Activated naive CD4-positive, alpha-beta T cell treated with anti-CD3 and anti-CD28 coated beads, Interleukin-2, amount 10 ng/mL, durations not matched to agents 7 days and 5 days (primary cell): Measurements from ENCODE around the gene PRKN.

Experiments used
- CTCF ChIA-PET: fragments of 350-600 bp; sonication (Branson Sonifier 250); formaldehyde crosslinking; loops from one replicate; lab custom pipeline; 2021; ENCODE audit warnings: antibody characterized with exemption; lab: Charles Lee
- DNase-seq: peaks from one replicate; pipeline ENCODE4 v3.0.0-alpha.2; 2020
- H3K27ac Mint-ChIP-seq: one replicate; pipeline ENCODE4 v1.8.0; 2021; ENCODE audit warnings: mild to moderate bottlenecking, moderate library complexity, mixed read lengths
- H3K27me3 Mint-ChIP-seq: one replicate; pipeline ENCODE4 v1.8.0; 2021; ENCODE audit warnings: mild to moderate bottlenecking, mixed read lengths
- H3K36me3 Mint-ChIP-seq: one replicate; pipeline ENCODE4 v1.8.0; 2021; ENCODE audit warnings: mixed read lengths
- H3K4me1 Mint-ChIP-seq: one replicate; pipeline ENCODE4 v1.8.0; 2021; ENCODE audit warnings: mixed read lengths
- H3K4me3 Mint-ChIP-seq: one replicate; pipeline ENCODE4 v1.8.0; 2021; ENCODE audit warnings: mild to moderate bottlenecking, moderate library complexity, mixed read lengths
- H3K9me3 Mint-ChIP-seq: one replicate; pipeline ENCODE4 v1.8.0; 2021; ENCODE audit warnings: mixed read lengths

Gene PRKN

DNA sequence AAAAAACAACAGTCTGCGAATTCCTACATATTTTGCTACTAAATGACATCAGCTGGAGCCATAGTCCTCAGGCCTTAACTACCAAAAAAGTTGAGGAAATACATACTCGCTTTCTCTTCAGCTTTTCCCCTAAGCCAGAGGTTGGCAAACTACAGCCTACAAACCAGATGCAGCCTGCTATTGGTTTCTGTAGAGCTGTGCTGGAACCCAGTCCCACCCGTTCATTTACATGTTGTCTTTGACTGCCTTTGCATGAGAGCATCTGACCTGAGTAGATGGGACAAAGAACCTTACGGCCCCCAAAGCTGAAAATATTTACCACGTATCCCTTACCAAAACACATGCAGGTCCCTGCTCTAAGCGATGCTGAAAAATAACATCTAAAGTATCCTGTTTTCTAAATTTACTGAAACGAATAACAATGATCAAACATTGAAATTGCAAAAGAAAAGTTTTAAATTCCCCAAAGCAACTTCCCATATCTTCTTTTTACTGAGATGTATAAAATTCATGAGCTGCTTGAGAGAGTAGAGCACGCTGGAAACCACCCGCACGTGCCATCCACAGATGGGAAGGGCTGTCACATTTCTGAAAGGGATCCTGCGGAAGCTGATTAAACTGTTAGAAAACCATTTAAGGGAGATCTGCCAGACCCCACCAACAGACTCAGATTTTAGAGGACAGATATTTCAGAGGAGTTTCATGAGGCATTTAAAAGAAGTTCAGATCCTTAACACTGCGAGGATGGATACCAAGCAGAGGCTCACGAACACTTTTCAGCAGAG is 124.1 kb downstream of the PRKN start:
- Mint-ChIP-seq H3K4me1 (no peaks in the 10 kb centered on the region), H3K36me3 (no peaks in the 10 kb centered on the region)

DNA sequence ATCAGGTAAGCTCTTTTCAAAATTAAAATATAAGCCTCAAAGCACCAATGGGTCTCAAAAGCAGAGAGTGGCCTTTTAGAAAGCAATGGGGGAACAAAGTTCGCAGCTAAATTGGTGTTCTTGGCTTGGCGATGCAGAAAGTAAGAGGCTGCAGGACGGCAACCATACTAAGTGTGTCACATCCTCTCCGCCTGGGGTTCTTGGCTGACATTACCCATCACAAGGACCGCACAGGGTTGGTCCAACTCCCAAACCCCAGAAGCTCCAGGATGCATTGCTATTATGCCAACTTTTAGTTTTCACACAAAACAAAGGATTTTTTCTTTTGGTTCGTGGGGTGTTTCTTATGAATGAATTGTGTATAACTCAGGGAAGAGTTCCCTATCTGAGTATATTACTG is 124.8 kb downstream of the PRKN start:
- H3K27ac Mint-ChIP-seq: no peak overlapping the region

More for the DNA sequence above, 124.1 kb downstream of the PRKN start:
- Mint-ChIP-seq H3K4me3 (no peak overlapping the region), H3K9me3 (no peaks in the 10 kb centered on the region), H3K27me3 (no peaks in the 10 kb centered on the region), H3K27ac (no peak overlapping the region)
- no peak for DNase-seq
- CTCF ChIA-PET: interaction anchor here (1.0 kb wide), 1 partner anchor 10 kb away, joined by 3 read pairs; no protein-coding TSS in a partner anchor

DNA sequence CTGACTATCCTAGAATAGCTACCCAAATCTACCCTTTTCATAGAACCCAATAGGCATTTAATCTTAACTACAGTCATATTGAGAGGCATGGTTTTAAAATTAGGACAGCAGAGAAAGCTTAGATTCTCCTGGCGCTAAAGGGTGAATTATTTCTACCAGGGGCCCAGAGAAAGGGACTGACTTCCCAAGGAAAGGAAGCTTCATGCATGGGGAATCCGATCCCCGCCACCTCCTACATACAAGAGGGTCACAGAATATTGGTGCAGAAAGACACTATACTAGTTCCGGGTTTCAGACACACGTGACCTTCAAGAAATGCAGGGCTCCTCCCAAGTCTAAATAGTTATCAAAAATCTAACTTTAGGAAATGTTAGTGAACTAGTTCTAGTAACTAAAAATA is 130.9 kb downstream of the PRKN start:
- no peak overlapping the region for H3K27ac Mint-ChIP-seq
- no peak for DNase-seq
- no peaks in the 10 kb centered on the region for H3K27me3 Mint-ChIP-seq
- H3K36me3 Mint-ChIP-seq: no peaks in the 10 kb centered on the region
- CTCF ChIA-PET: no interaction called here
- no peaks in the 10 kb centered on the region for H3K4me1 Mint-ChIP-seq
- H3K9me3 Mint-ChIP-seq: no peaks in the 10 kb centered on the region
- H3K4me3 Mint-ChIP-seq: no peak overlapping the region

More for the DNA sequence above, 124.8 kb downstream of the PRKN start:
- H3K9me3 Mint-ChIP-seq: no peaks in the 10 kb centered on the region
- no peaks in the 10 kb centered on the region for H3K36me3 Mint-ChIP-seq
- CTCF ChIA-PET: interaction anchor here (1.0 kb wide), 1 partner anchor 10 kb away, joined by 3 read pairs; no protein-coding TSS in a partner anchor
- no peak overlapping the region for H3K4me3 Mint-ChIP-seq
- no peaks in the 10 kb centered on the region for H3K4me1 Mint-ChIP-seq
- no peak for DNase-seq
- no peaks in the 10 kb centered on the region for H3K27me3 Mint-ChIP-seq

DNA sequence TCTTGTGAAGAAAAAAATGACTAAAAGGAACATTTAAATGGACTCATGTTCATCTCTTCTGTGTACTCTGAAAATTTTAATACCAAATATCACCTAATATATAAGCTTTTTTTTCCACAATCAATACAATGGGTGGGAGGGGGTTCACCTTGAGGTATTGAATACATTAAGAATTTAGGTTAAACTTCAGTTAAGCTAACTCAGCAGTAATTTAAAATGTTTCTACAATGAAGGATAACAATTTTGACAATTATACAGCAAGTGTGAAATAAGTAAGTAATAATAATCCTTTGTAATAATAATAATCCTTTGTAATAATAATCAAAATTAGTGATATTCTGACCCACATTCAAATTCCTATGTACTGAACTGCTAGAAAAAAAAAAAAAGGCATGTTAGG is 136.0 kb downstream of the PRKN start:
- Mint-ChIP-seq H3K36me3 (no peaks in the 10 kb centered on the region), H3K4me1 (no peaks in the 10 kb centered on the region), H3K27ac (no peak overlapping the region), H3K4me3 (no peak overlapping the region), H3K27me3 (no peaks in the 10 kb centered on the region), H3K9me3 (no peaks in the 10 kb centered on the region)
- no peak for DNase-seq
- CTCF ChIA-PET: no interaction called here

DNA sequence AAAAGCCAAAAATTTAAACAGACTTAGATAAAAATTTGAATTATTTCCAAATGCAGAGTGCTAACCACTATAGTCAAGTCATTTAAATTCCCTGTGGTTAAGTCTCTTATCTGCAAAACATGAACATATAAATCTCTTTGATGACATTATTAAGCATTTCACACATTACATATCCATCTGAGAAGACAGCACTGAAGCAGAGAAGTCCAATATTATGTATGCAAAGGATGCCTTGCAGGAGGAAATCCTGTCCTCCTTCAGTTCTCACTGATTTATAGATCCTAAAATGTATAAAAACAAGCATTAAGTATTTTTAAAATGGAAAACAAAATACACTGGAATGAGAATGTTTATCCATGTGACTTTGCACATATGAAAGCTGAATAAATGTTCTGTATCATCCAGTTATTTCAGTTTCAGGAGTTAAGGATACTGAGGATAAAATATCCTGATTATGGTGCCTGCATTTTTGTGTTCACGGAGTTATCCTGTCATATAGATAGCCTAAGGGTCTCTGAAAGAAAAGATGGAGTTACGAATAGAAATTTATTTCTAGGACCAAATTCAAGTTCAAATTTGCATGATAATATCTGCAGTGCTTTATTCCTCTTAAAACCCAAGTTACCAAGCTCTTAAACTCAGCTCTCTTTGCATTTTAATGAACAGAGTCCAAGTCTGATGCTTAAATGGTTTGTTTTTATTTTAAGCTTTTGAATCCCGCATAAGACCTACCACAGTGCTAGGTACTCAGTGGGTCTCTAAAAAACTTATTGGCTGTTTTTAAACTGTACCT is 145.4 kb downstream of the PRKN start:
- Mint-ChIP-seq H3K36me3 (no peaks in the 10 kb centered on the region), H3K27me3 (no peaks in the 10 kb centered on the region)
- no peak for DNase-seq

DNA sequence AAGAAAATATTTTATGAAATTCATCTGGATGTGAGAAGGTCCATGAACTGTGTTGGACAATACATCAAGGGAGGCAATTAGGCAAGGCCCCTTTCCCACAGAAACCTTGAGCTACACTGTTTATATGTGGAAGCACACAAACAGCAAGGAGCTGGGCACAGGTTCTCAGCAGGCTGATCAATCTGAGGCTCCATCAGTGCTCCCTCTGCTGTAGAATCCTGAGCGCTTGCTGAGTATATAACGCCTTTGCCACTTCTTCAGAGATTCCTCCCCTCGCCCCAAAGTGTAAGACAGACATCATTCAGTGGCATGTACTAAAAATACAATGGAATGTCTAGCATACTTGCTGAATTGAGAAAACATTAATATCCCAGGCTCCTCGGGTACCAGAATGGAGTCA is 146.9 kb downstream of the PRKN start:
- Mint-ChIP-seq H3K27me3 (no peaks in the 10 kb centered on the region), H3K9me3 (no peaks in the 10 kb centered on the region), H3K4me3 (no peak overlapping the region), H3K27ac (no peak overlapping the region), H3K4me1 (no peaks in the 10 kb centered on the region), H3K36me3 (no peaks in the 10 kb centered on the region)
- CTCF ChIA-PET: no interaction called here
- DNase-seq: no peak

More for the DNA sequence above, 145.4 kb downstream of the PRKN start:
- H3K27ac Mint-ChIP-seq: no peak overlapping the region
- no peak overlapping the region for H3K4me3 Mint-ChIP-seq
- no peaks in the 10 kb centered on the region for H3K9me3 Mint-ChIP-seq
- CTCF ChIA-PET: interaction anchor here (0.6 to 0.7 kb wide), 2 partner anchors 8 to 1699 kb away, joined by 3 to 4 read pairs; no protein-coding TSS in a partner anchor
- H3K4me1 Mint-ChIP-seq: no peaks in the 10 kb centered on the region

DNA sequence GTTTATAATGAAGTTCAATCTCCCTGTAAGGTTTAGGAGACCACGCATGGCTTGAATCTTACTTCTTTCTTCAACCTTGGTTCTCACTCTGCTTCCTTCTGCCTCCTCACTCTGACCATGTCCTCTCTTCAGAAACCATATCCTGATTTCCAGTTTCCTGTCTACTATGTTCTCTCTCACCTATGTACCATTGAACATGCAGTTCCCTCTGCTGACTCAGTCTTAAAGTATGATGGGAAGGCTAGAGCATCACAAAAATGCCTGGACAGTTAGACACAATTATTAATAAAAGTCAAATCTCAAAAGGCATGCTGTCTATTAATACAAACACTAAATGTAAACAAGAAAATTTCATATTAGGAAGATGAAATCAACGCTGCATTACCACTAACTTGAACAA is 151.6 kb downstream of the PRKN start:
- H3K4me3 Mint-ChIP-seq: no peak overlapping the region

DNA sequence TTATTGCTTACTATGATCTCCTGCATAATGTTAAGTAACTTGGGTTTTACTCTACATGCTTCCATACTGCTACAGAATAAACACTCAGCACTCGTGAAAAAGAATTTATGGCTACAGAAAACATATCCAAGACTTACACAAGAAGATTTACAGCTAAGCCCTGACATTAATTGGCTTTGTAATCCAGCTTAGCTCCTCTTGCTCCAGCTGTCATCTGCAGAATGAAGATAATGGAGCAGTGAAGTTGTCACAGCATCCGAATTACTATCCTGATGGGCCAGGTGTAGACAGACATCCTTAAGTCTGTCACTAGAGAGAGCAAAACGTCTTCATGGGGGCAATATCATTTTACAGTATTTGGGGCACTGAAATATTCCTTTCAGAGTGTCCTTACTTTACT is 155.3 kb downstream of the PRKN start:
- Mint-ChIP-seq H3K4me1 (no peaks in the 10 kb centered on the region), H3K4me3 (no peak overlapping the region), H3K27me3 (no peaks in the 10 kb centered on the region), H3K36me3 (no peaks in the 10 kb centered on the region), H3K27ac (no peak overlapping the region), H3K9me3 (peaks cover 9% of the 10 kb centered on the region)
- DNase-seq: no peak
- CTCF ChIA-PET: no interaction called here

More for the DNA sequence above, 151.6 kb downstream of the PRKN start:
- no peaks in the 10 kb centered on the region for H3K9me3 Mint-ChIP-seq
- DNase-seq: no peak
- no peaks in the 10 kb centered on the region for H3K36me3 Mint-ChIP-seq
- no peaks in the 10 kb centered on the region for H3K4me1 Mint-ChIP-seq
- no peak overlapping the region for H3K27ac Mint-ChIP-seq
- CTCF ChIA-PET: no interaction called here
- H3K27me3 Mint-ChIP-seq: no peaks in the 10 kb centered on the region

DNA sequence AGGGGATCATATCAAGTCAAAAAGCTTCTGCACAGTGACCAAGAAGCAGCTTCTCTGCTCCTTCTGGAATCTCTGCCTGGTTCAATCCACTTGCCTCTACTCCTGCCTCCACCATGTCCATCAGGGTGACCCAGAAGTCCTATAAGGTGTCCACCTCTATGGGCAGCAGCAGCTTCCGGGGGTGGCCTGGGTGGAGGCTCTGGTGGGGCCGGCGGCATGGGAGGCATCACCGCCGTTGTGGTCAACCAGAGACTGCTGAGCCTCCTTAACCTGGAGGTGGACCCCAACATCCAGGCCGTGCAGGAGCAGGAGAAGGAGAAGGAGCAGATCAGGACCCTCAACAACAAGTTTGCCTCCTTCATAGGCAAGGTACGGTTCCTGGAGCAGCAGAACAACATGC is 159.3 kb downstream of the PRKN start:
- H3K36me3 Mint-ChIP-seq: no peaks in the 10 kb centered on the region
- no peak for DNase-seq
- H3K27ac Mint-ChIP-seq: no peak overlapping the region
- H3K9me3 Mint-ChIP-seq: peaks cover 16% of the 10 kb centered on the region
- CTCF ChIA-PET: no interaction called here
- H3K27me3 Mint-ChIP-seq: no peaks in the 10 kb centered on the region
- no peaks in the 10 kb centered on the region for H3K4me1 Mint-ChIP-seq
- H3K4me3 Mint-ChIP-seq: no peak overlapping the region

DNA sequence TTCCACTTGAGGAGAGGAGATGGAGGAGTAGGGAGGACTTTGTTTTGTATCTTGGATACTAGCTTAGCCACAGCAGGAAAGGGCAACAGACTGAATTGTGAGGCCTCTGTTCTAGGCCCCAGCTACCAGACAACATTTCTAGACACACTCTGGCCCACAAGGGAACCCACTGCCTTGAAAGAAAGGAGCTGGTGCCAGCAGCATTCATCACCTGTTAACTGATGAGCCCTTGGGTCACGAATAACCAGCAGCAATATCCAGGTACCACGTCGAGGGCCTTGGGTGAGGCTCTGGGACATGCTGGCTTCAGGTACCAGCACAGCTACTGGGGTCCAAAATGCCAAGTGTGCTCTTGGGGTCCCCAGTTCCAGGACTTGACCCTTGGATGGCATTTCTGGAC is 165.5 kb downstream of the PRKN start:
- Mint-ChIP-seq H3K4me1 (no peaks in the 10 kb centered on the region), H3K27me3 (no peaks in the 10 kb centered on the region), H3K36me3 (no peaks in the 10 kb centered on the region), H3K9me3 (peaks cover 10% of the 10 kb centered on the region), H3K27ac (no peak overlapping the region), H3K4me3 (no peak overlapping the region)
- CTCF ChIA-PET: no interaction called here
- DNase-seq: no peak

DNA sequence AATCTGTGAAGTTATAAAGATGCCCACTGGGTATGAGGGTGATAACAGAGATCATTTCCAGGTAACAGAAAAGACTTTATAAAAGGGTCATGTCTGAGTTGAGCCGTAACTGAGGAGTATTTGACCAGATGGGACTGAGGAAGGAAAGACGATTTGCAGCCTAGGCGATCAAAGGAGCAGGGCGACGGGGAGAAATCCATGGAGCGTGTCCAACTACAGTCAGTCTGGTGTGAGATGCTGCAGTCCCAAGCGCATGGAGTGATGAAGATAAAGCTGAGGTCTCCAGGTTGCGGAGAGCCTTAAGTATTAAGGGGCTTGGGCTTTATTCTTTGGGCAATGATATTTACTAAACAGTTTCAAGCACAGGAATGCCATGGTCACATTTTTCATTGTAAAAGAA is 166.7 kb downstream of the PRKN start:
- CTCF ChIA-PET: no interaction called here
- no peaks in the 10 kb centered on the region for H3K4me1 Mint-ChIP-seq

DNA sequence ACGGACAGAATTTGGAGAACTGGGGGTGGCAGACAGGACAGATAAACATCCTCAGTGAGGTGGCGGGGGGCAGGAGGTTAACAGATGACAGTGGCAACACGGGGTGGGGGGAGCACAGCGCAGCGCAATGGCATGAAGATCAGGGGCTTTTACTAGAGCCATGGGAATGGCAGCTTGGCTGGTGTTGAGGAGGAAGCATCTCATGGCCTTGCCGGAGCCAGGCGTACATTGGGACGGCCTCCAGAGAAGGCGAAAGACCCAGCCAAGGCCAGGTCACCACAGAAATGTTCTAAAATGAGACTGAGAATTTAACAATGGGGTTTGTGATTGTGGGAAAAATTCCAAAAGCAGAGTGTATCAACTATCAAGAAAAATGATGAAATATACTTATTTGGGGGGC is 173.0 kb downstream of the PRKN start:
- H3K27me3 Mint-ChIP-seq: no peaks in the 10 kb centered on the region
- CTCF ChIA-PET: no interaction called here

More for the DNA sequence above, 166.7 kb downstream of the PRKN start:
- no peaks in the 10 kb centered on the region for H3K27me3 Mint-ChIP-seq
- no peak overlapping the region for H3K4me3 Mint-ChIP-seq
- H3K36me3 Mint-ChIP-seq: no peaks in the 10 kb centered on the region
- DNase-seq: no peak
- H3K27ac Mint-ChIP-seq: no peak overlapping the region
- peaks cover 10% of the 10 kb centered on the region for H3K9me3 Mint-ChIP-seq

DNA sequence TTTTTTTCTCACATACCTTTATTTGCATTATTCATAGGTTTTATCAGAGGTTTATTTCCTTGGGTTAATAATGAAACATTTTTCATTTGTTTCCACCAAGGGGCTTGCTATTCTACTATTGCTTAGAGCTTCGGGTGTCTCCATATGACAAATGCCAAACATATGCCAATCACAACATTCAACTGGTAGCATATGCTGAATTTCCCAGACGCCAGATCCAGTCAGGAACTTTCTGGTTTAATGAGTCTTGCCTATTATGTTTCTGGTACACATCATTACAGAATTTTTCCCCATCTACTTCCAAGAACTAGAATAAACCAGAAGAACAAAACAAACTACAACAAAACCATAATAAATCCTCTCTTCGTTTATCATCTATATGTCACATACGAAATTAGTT is 180.7 kb downstream of the PRKN start:
- CTCF ChIA-PET: no interaction called here
- Mint-ChIP-seq H3K4me3 (no peak overlapping the region), H3K9me3 (peaks cover 2% of the 10 kb centered on the region), H3K27ac (no peak overlapping the region), H3K4me1 (no peaks in the 10 kb centered on the region), H3K36me3 (no peaks in the 10 kb centered on the region), H3K27me3 (no peaks in the 10 kb centered on the region)
- no peak for DNase-seq

More for the DNA sequence above, 173.0 kb downstream of the PRKN start:
- Mint-ChIP-seq H3K4me1 (no peaks in the 10 kb centered on the region), H3K27ac (no peak overlapping the region), H3K4me3 (no peak overlapping the region), H3K36me3 (no peaks in the 10 kb centered on the region), H3K9me3 (peaks cover 15% of the 10 kb centered on the region)
- no peak for DNase-seq

DNA sequence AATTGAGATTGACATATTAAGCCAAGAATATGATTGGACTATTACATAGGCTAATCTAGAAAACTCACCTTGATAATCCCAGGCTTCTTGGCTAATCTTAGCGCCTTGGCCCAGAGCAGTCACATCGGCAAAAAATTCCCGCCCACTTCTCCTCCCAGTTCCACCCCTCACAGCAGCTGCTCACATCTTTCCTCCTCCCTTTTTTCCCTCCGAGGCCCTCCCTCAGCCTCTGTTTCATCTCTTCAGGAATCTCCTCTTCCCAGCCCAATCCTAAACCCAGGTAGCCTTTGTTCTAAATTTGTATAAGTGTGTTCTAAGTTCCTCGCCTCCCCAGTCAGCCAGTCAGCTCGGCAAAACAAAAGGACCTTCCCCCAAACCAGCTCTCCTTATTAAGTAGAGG is 184.3 kb downstream of the PRKN start:
- Mint-ChIP-seq H3K27me3 (no peaks in the 10 kb centered on the region), H3K9me3 (peaks cover 2% of the 10 kb centered on the region), H3K27ac (no peak overlapping the region), H3K36me3 (no peaks in the 10 kb centered on the region), H3K4me1 (no peaks in the 10 kb centered on the region), H3K4me3 (no peak overlapping the region)
- no peak for DNase-seq
- CTCF ChIA-PET: no interaction called here
